Breast epithelium (tissue), 4 donors: Measurements from ENCODE around the gene PUM1. TPM values are rescaled to one million over a fixed set of nuclear protein-coding genes. Genes with fewer than 3 reads are reported as not detected.
A peak's percentile ranks its signal among the peaks of the same experiment; 100 is the strongest.

Source experiments
- DNase-seq, 2 donors: peaks; one replicate each; pipeline ENCODE4 v3.0.0-alpha.2; 2019; ENCODE audit warnings: low spot score in 2 of 2
- H3K27ac ChIP-seq, 2 donors: fragments of 200-600 bp; sonication (generic) in 1 of 2; one replicate each; pipeline ENCODE4 v1.5.1; 2016 to 2019; ENCODE audit warnings: mild to moderate bottlenecking in 1 of 2
- H3K27me3 ChIP-seq, 2 donors: fragments of 200-600 bp; sonication (generic) in 1 of 2; one replicate each; pipeline versions ENCODE4 v1.5.1 to v1.6.0; 2017 to 2019; ENCODE audit warnings: control low read depth in 1 of 2, mild to moderate bottlenecking in 1 of 2
- H3K36me3 ChIP-seq: fragments of 200-600 bp; one replicate; pipeline ENCODE4 v1.5.1; 2019
- H3K4me1 ChIP-seq, 2 donors: fragments of 200-600 bp; sonication (generic); one replicate each; pipeline ENCODE4 v1.5.1; 2016 to 2019; ENCODE audit warnings: control low read depth in 1 of 2
- H3K4me3 ChIP-seq, 3 donors: fragments of 200-600 bp; sonication (generic); 1 replicate in 2 of 3; 2 replicates in 1 of 3; pipeline ENCODE4 v1.5.1; 2016 to 2019; ENCODE audit warnings: mild to moderate bottlenecking in 3 of 3, moderate library complexity in 2 of 3
- H3K9me3 ChIP-seq, 2 donors: fragments of 200-600 bp; sonication (generic) in 1 of 2; one replicate each; pipeline ENCODE4 v1.5.1; 2016 to 2019; ENCODE audit warnings: control low read depth in 1 of 2
- POLR2A ChIP-seq: fragments of 450-650 bp; IDR thresholded peaks from one replicate; pipeline ENCODE4 v1.6.1; 2016; ENCODE audit warnings: antibody characterized with exemption, mild to moderate bottlenecking, moderate library complexity
- POLR2AphosphoS5 ChIP-seq, 3 donors: sonication (generic); formaldehyde crosslinking; IDR thresholded peaks; one replicate each; pipeline ENCODE4 v1.6.1; 2017; ENCODE audit warnings: antibody characterized with exemption in 3 of 3
- intact Hi-C: fragments of 100-400 bp; cut with DNase I; formaldehyde crosslinking; loops from one replicate; pipeline ENCODE4 v1.15.1; 2023; ENCODE audit warnings: low total_unique reads
- total RNA-seq, 3 donors: library from RNA; depleted of rRNA; stranded (reverse); fragments of >200 nt; gene quantifications; one replicate each; pipeline ENCODE4 v1.1.0, GENCODE V29; 2016
- TF ChIP-seq, protein P1 (sequence below), 3 donors: fragments of 450-650 bp; IDR thresholded peaks; one replicate each; pipeline ENCODE4 v1.5.1; 2016 to 2017; ENCODE audit warnings: antibody characterized with exemption in 3 of 3, mild to moderate bottlenecking in 3 of 3, moderate library complexity in 3 of 3

Gene PUM1
- total RNA-seq, 3 donors from 2014 or later: 93.8 to 149 (median 116) TPM

DNA sequence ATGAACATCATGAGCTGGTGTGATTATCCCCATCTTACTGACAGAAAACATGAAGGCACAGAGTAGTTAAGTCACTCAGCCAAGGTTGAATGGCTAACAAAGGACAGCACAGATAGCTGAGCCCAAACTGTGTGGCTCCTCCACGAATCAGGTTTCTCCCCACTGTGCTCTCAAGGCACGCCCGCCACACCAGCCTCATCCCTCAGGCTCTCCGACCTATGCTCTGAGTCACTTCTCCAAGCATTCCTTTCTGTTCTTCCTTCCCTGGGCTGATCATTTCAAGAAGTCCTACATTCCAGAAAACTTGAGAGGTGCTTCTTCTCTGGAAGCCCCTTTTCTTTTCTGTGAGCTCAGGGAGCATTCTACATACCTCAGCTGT lies 131.7 kb downstream of the PUM1 start:
- Histone ChIP-seq H3K4me3 (no peak overlapping the region), H3K4me1 (no peaks in the 10 kb centered on the region), H3K27me3 (no peaks in the 10 kb centered on the region), H3K9me3 (no peaks in the 10 kb centered on the region), H3K36me3 (peaks cover 6% of the 10 kb centered on the region), H3K27ac (peak overlapping the region; percentile 74 to 75)
- no peak for DNase-seq
- intact Hi-C loops: no loop called here
- TF ChIP-seq POLR2AphosphoS5 (IDR thresholded peaks at IDR 0.05) (no peak), POLR2A (no peak)
- TF ChIP-seq, protein P1, sequence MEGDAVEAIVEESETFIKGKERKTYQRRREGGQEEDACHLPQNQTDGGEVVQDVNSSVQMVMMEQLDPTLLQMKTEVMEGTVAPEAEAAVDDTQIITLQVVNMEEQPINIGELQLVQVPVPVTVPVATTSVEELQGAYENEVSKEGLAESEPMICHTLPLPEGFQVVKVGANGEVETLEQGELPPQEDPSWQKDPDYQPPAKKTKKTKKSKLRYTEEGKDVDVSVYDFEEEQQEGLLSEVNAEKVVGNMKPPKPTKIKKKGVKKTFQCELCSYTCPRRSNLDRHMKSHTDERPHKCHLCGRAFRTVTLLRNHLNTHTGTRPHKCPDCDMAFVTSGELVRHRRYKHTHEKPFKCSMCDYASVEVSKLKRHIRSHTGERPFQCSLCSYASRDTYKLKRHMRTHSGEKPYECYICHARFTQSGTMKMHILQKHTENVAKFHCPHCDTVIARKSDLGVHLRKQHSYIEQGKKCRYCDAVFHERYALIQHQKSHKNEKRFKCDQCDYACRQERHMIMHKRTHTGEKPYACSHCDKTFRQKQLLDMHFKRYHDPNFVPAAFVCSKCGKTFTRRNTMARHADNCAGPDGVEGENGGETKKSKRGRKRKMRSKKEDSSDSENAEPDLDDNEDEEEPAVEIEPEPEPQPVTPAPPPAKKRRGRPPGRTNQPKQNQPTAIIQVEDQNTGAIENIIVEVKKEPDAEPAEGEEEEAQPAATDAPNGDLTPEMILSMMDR (IDR thresholded peaks at IDR 0.05): no peak

DNA sequence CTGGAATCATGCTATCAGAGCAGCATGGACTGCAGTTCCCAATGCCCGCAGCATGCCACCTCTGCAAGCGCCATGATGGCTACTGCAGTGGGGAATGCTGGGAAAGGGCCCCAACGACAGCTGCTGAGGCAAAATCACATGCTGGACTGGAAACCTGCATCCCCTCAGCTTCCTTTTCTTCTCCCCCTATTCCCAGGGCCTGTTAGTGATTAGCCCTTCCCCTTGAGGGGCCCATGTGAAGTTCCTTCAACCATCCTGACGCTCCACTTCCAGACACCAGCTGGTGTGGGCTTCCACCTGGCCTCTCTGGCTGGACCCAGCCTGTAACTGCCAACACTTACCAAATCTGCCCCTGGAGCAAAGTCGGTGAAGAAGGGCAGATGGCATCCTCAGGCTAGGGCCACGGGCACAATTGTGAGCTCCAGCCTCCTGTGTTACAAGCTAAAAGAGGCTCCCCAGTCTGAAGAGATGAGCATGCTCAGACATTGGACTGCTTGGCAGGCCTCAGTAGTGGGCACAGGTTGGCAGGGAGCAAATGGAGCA lies 134.8 kb downstream of the PUM1 start:
- Histone ChIP-seq H3K9me3 (no peaks in the 10 kb centered on the region), H3K27ac (peak overlapping the region in 1 of 2 donors; percentile 26), H3K4me3 (no peak overlapping the region), H3K36me3 (peaks cover 6% of the 10 kb centered on the region), H3K4me1 (no peaks in the 10 kb centered on the region), H3K27me3 (no peaks in the 10 kb centered on the region)
- intact Hi-C loops: no loop called here
- no peak for TF ChIP-seq POLR2A
- TF ChIP-seq POLR2AphosphoS5 (IDR thresholded peaks at IDR 0.05): no peak
- TF ChIP-seq, protein P1 (IDR thresholded peaks at IDR 0.05): no peak
- DNase-seq: no peak

DNA sequence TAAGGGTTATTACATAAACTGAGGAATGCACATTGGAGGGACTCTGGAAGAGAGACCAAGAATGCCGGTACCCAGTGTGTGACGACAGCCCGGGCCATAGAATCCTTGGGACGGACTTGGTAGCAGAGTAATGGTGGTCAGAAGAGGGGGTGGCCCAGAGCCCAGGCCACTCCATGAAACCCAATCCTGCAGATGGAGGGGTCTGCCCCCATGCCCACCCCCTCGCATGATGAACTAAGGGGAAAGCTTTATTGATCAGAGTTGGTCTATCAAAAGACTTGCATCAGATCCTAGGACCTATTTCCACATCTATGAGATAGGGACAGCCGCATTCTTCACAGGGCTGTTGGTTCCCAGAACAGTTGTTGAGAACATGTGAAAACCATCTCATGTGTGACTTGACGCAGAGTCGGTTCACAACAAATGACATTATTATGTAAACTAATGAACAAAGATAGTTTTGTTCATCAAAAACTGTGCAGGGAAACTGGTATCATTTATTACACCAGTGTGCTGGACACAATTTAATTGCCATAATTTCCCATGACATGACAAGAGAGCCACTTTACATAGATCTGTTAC lies 135.5 kb downstream of the PUM1 start:
- H3K27me3 ChIP-seq: no peaks in the 10 kb centered on the region
- intact Hi-C loops: loop anchor here (10.0 kb wide), 1 partner anchor 755 kb away; no protein-coding TSS in a partner anchor
- no peak for DNase-seq
- H3K4me3 ChIP-seq: no peak overlapping the region
- H3K27ac ChIP-seq: peak overlapping the region; percentile 26 to 77
- H3K9me3 ChIP-seq: no peaks in the 10 kb centered on the region
- H3K36me3 ChIP-seq: peaks cover 4% of the 10 kb centered on the region
- H3K4me1 ChIP-seq: no peaks in the 10 kb centered on the region
- TF ChIP-seq POLR2AphosphoS5 (IDR thresholded peaks at IDR 0.05): no peak
- TF ChIP-seq, protein P1 (IDR thresholded peaks at IDR 0.05): no peak
- TF ChIP-seq POLR2A: no peak

DNA sequence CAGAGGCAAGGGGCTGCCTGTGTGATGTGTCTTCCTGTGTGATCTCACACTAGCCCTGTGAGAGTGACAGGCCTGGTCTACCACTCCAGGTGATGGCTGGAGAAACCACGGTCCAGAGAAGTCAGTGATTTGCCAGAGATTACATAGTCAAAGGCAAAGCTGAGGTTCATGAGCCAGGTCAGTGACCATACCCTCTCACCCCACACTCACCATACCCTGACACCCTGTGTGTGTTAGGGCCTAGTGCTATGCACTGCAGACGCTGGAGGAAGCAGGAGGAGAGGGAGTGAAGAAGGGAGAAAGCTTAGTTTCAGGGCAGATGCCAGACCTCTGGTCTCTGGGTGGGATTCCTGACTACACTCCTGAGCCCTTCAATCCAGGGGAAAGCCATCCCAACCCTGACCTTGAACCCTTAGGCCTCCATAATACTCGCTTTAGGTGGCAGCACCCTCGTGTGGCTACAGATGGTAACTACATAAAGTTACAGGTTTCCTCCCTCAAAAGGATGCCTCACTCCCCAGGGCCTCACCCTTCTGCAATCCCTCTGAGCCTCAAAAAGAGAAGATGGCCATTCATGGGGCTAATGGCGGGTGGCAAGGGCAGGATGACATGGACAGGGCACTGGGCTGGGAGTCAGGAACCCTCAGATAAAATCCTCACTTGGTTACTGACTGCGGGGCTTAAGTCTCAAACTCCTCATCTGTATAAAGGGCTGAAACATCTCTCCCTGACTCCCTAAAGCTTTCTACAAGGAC lies 136.2 kb downstream of the PUM1 start:
- Histone ChIP-seq H3K27ac (peak overlapping the region; percentile 60 to 77), H3K9me3 (no peaks in the 10 kb centered on the region), H3K4me1 (no peaks in the 10 kb centered on the region), H3K27me3 (no peaks in the 10 kb centered on the region), H3K36me3 (no peaks in the 10 kb centered on the region), H3K4me3 (no peak overlapping the region)
- DNase-seq: no peak
- intact Hi-C loops: loop anchor here (10.0 kb wide), 1 partner anchor 755 kb away; no protein-coding TSS in a partner anchor
- TF ChIP-seq POLR2A: no peak
- TF ChIP-seq, protein P1 (IDR thresholded peaks at IDR 0.05): peak; percentile 21 to 65 (median 65)

DNA sequence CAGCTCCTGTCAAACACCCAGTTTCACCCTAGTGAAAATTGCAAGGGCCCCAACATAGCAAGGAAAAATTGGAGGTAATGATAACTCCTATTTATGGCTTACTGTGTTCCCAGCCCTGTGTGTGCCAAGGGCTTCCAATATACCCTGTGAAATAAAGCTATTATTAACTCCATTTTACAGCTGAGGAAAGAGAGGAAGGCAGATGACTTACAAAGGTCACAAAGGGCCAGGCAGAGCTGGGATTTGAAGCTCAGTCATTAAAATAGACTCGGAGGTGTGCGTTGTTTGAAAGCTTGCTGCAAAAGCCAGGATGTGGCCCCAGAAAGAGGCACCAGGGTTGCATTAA lies 136.8 kb downstream of the PUM1 start:
- Histone ChIP-seq H3K4me1 (no peaks in the 10 kb centered on the region), H3K4me3 (no peak overlapping the region), H3K27ac (peak overlapping the region; percentile 60 to 77), H3K9me3 (no peaks in the 10 kb centered on the region), H3K27me3 (no peaks in the 10 kb centered on the region), H3K36me3 (no peaks in the 10 kb centered on the region)
- intact Hi-C loops: loop anchor here (10.0 kb wide), 1 partner anchor 754 kb away; no protein-coding TSS in a partner anchor
- no peak for TF ChIP-seq POLR2A
- TF ChIP-seq, protein P1 (IDR thresholded peaks at IDR 0.05): no peak
- TF ChIP-seq POLR2AphosphoS5 (IDR thresholded peaks at IDR 0.05): no peak
- no peak for DNase-seq
